Endothelial cell of umbilical vein (primary cell): ENCODE data around the gene DDIT4. TPM values are rescaled to one million over a fixed set of nuclear protein-coding genes. Genes with fewer than 3 reads are reported as not detected.
A peak's percentile ranks its signal among the peaks of the same experiment; 100 is the strongest.

ENCODE experiments used
- BruUV-seq: library from RNA; stranded (reverse); fragments of 400-500 nt; replicated peaks from 2 replicates; lab custom pipeline; 2021; lab: Mats Ljungman, UMichigan
- CTCF ChIA-PET: fragments of 300-600, 350-600 bp; sonication (Branson Sonifier 250); formaldehyde crosslinking; loops from one replicate; lab custom pipeline; 2021; ENCODE audit warnings: antibody characterized with exemption, inconsistent platforms; lab: Charles Lee
- POLR2A ChIA-PET: fragments of 300-600, 350-600 bp; sonication (Branson Sonifier 250); formaldehyde crosslinking; loops from one replicate; lab custom pipeline; 2021; ENCODE audit warnings: antibody characterized with exemption, inconsistent platforms; lab: Charles Lee
- DNase-seq: peaks from one replicate; pipeline ENCODE4 v3.0.0-alpha.2; 2011; ENCODE audit warnings: low read depth, low spot score
- FAIRE-seq: peaks from 2 replicates; lab custom pipeline; 2011; peaks lifted over from hg19 to GRCh38; lab: Jason Lieb, UNC
- H2AFZ ChIP-seq: 2 replicates; pipeline ENCODE4 v1.6.0; 2012; ENCODE audit warnings: low read depth, low read length, control low read depth, inconsistent platforms
- H3K27ac ChIP-seq: 2 replicates; pipeline ENCODE4 v1.5.1; 2011; ENCODE audit warnings: low read depth, mild to moderate bottlenecking, control low read depth, low read length, moderate library complexity; ENCODE audit not compliant: insufficient read depth
- H3K27me3 ChIP-seq, 2 experiments: 2 replicates each; pipeline versions ENCODE4 v1.6.0 to v1.6.1; 2011; ENCODE audit warnings: low read length in 2 of 2, mixed read lengths in 1 of 2; ENCODE audit not compliant: control insufficient read depth in 2 of 2, insufficient read depth in 2 of 2
- H3K36me3 ChIP-seq, 2 experiments: 2 replicates in 1 of 2; 3 replicates in 1 of 2; pipeline ENCODE4 v1.5.1; 2011; ENCODE audit warnings: low read length in 2 of 2, mild to moderate bottlenecking in 1 of 2, moderate library complexity in 1 of 2; ENCODE audit not compliant: control insufficient read depth in 2 of 2, insufficient read depth in 2 of 2; ENCODE audit errors: extremely low read depth in 1 of 2
- H3K4me1 ChIP-seq: 3 replicates; pipeline ENCODE4 v1.5.1; 2011; ENCODE audit warnings: mild to moderate bottlenecking, low read length; ENCODE audit not compliant: control insufficient read depth, insufficient read depth; ENCODE audit errors: extremely low read depth
- H3K4me2 ChIP-seq: 2 replicates; pipeline ENCODE4 v1.6.1; 2011; ENCODE audit warnings: low read length, control low read depth, mixed read lengths; ENCODE audit not compliant: insufficient read depth
- H3K4me3 ChIP-seq, 3 experiments: fragments of 200-600 bp in 1 of 3; sonication (generic), shearing (Covaris generic) in 1 of 3; replicated peaks in 1 of 3; 2 replicates each; pipeline ENCODE4 v1.5.1; 2011 to 2016; ENCODE audit warnings: control low read depth in 3 of 3, low read length in 3 of 3, mild to moderate bottlenecking in 2 of 3, inconsistent platforms in 1 of 3, low read depth in 1 of 3, moderate library complexity in 1 of 3; ENCODE audit not compliant: insufficient read depth in 1 of 3
- H3K79me2 ChIP-seq: 2 replicates; pipeline ENCODE4 v1.6.0; 2012; ENCODE audit warnings: low read length, inconsistent platforms; ENCODE audit not compliant: control insufficient read depth, insufficient read depth
- H3K9ac ChIP-seq: replicated peaks from 2 replicates; pipeline ENCODE3; 2011; ENCODE audit warnings: low read length, control low read depth; ENCODE audit not compliant: insufficient read depth; ENCODE audit errors: extremely low read depth
- H3K9me1 ChIP-seq: replicated peaks from 3 replicates; pipeline ENCODE4 v1.6.0; 2011; ENCODE audit warnings: mild to moderate bottlenecking, low read length; ENCODE audit not compliant: control insufficient read depth, insufficient read depth; ENCODE audit errors: extremely low read depth
- H3K9me3 ChIP-seq: replicated peaks from 2 replicates; pipeline ENCODE4 v1.5.1; 2012; ENCODE audit warnings: low read length, inconsistent platforms; ENCODE audit not compliant: control insufficient read depth, insufficient read depth
- H4K20me1 ChIP-seq: replicated peaks from 2 replicates; pipeline ENCODE3; 2011; ENCODE audit warnings: mild to moderate bottlenecking, low read length; ENCODE audit not compliant: control insufficient read depth, insufficient read depth; ENCODE audit errors: extremely low read depth
- CTCF ChIP-seq, 2 donors: IDR thresholded peaks; 1 replicate in 1 of 2; 2 replicates in 1 of 2; pipeline ENCODE4 v1.5.1; 2011; ENCODE audit warnings: low read length in 2 of 2, mild to moderate bottlenecking in 2 of 2, moderate library complexity in 2 of 2, control low read depth in 1 of 2, inconsistent platforms in 1 of 2, low read depth in 1 of 2; ENCODE audit not compliant: insufficient read depth in 1 of 2; ENCODE audit errors: extremely low read depth in 1 of 2
- GATA2 ChIP-seq: IDR thresholded peaks from 2 replicates; pipeline ENCODE4 v1.7.0; 2011; ENCODE audit warnings: low read depth, mild to moderate bottlenecking, moderate library complexity, mixed read lengths, low read length; ENCODE audit not compliant: insufficient read length, insufficient read depth
- MYC ChIP-seq: IDR thresholded peaks from one replicate; pipeline ENCODE4 v1.6.1; 2011; ENCODE audit warnings: mild to moderate bottlenecking, low read depth, low read length
- POLR2A ChIP-seq: IDR thresholded peaks from 2 replicates; pipeline ENCODE4 v1.6.1; 2012; ENCODE audit warnings: low read depth, mild to moderate bottlenecking, control low read depth, low read length
- POLR2AphosphoS5 ChIP-seq: IDR thresholded peaks from 2 replicates; pipeline ENCODE4 v1.6.1; 2012; ENCODE audit warnings: low read depth, mild to moderate bottlenecking, control low read depth, low read length, moderate library complexity; ENCODE audit not compliant: insufficient read depth
- dilution Hi-C: fragments of 300-500 bp; cut with MboI; formaldehyde crosslinking; loops from one replicate; pipeline ENCODE4 v1.15.0; 2019; ENCODE audit warnings: low sequenced_read_pairs; ENCODE audit not compliant: extremely low pct_ligation_motif_present
- intact Hi-C: fragments of 100-400 bp; cut with micrococcal nuclease; formaldehyde crosslinking; loops from one replicate; pipeline ENCODE4 v1.10.0; 2022
- polyA plus RNA-seq, 4 experiments: library from polyadenylated mRNA; depleted of rRNA in 3 of 4; stranded (reverse) in 3 of 4; unstranded in 1 of 4; fragments of >200 nt; gene quantifications; 2 replicates each; pipeline versions ENCODE4 v1.2.1 to v1.2.3, GENCODE V29; 2011 to 2012; ENCODE audit warnings: missing spikeins in 1 of 4
- total RNA-seq: library from RNA; stranded (reverse); gene quantifications from 2 replicates; pipeline ENCODE4 v1.2.3, GENCODE V29; 2021

Gene DDIT4
- total and polyA plus RNA-seq, 2 donors (not counting 3 experiments of a cell fraction or from before 2014, with no cell fraction given), result 60.4 to 65.3 TPM

GRCh38 chr10:72274730-72275350 is 1.1 kb downstream of the DDIT4 start:
- H3K4me1 ChIP-seq, result peaks cover 23% of the 10 kb centered on the region
- H3K9me3 ChIP-seq, result no peaks in the 10 kb centered on the region
- no peaks in the 10 kb centered on the region for H4K20me1 ChIP-seq
- peaks cover 0 to 7% of the 10 kb centered on the region in 2 experiments for H3K36me3 ChIP-seq
- no peak overlapping the region for H2AFZ ChIP-seq
- intact Hi-C loops (loop anchor here (1.0 kb wide), 1 partner anchor 149 kb away; no protein-coding TSS in a partner anchor), dilution Hi-C loops (no loop called here)
- peak; percentile 70 to 92 for TF ChIP-seq CTCF (IDR thresholded peaks at IDR 0.05; ENCODE audit: extremely low read depth in 1 of 2, insufficient read depth in 1 of 2, low read depth in 1 of 2, low read length in 2 of 2)
- no peak for TF ChIP-seq MYC
- no peak for TF ChIP-seq GATA2
- peak; percentile 53 for TF ChIP-seq POLR2AphosphoS5
- peak; percentile 20 for TF ChIP-seq POLR2A
- H3K79me2 ChIP-seq, result peaks cover 16% of the 10 kb centered on the region
- BruUV-seq, result no TSS peak
- POLR2A ChIA-PET, result interaction anchor here (0.6 to 6.1 kb wide), 14 partner anchors 15 to 118 kb away, joined by 3 to 59 read pairs (median 12); no protein-coding TSS in a partner anchor
- peak overlapping the region; percentile 70 for H3K4me2 ChIP-seq
- H3K27ac ChIP-seq, result peak overlapping the region; percentile 59
- peak; percentile 62 for FAIRE-seq
- H3K9me1 ChIP-seq, result no peaks in the 10 kb centered on the region
- H3K9ac ChIP-seq, result peak overlapping the region; percentile 78
- H3K27me3 ChIP-seq, result no peaks in the 10 kb centered on the region
- CTCF ChIA-PET, result interaction anchor here (0.6 to 9.4 kb wide), 32 partner anchors 11 to 379 kb away, joined by 3 to 214 read pairs (median 6); partner anchors contain the start of genes ANAPC16 and ASCC1
- H3K4me3 ChIP-seq, result peak overlapping the region; percentile 37 to 68 (median 66)
- peak; percentile 79 for DNase-seq
